MM.1S (cell line): ENCODE results near the gene GRIA4.

Source experiments
- DNase-seq: peaks from one replicate; pipeline ENCODE4 v3.0.0-alpha.2; 2015
- H2AFZ ChIP-seq: fragments of 300-600 bp; sonication (generic); 2 replicates; pipeline ENCODE4 v1.6.0; 2016; ENCODE audit warnings: antibody characterized with exemption, low read length
- H3F3A ChIP-seq: fragments of 300-600 bp; sonication (generic); 2 replicates; pipeline ENCODE4 v1.6.1; 2016; ENCODE audit warnings: mild to moderate bottlenecking, antibody characterized with exemption, low read length, moderate library complexity, mixed read lengths; ENCODE audit not compliant: insufficient read depth
- H3K27ac ChIP-seq: fragments of 300-600 bp; sonication (generic); 2 replicates; pipeline ENCODE4 v1.5.1; 2016; ENCODE audit warnings: mild to moderate bottlenecking, low read length
- H3K27me3 ChIP-seq: fragments of 300-600 bp; sonication (generic); replicated peaks from 2 replicates; pipeline ENCODE4 v1.6.0; 2016; ENCODE audit warnings: low read length; ENCODE audit not compliant: insufficient read depth
- H3K36me3 ChIP-seq: fragments of 300-600 bp; sonication (generic); replicated peaks from 2 replicates; pipeline ENCODE4 v1.6.1; 2016; ENCODE audit warnings: mild to moderate bottlenecking, low read length, mixed read lengths; ENCODE audit not compliant: insufficient read depth
- H3K4me1 ChIP-seq: fragments of 300-600 bp; sonication (generic); 2 replicates; pipeline ENCODE4 v1.6.1; 2016; ENCODE audit warnings: low read length, mixed read lengths
- H3K4me2 ChIP-seq: fragments of 300-600 bp; sonication (generic); 2 replicates; pipeline ENCODE4 v1.6.0; 2016; ENCODE audit warnings: low read depth, low read length
- H3K4me3 ChIP-seq: fragments of 300-600 bp; sonication (generic); 2 replicates; pipeline ENCODE4 v1.5.1; 2016; ENCODE audit warnings: low read length, mixed read lengths
- H3K79me2 ChIP-seq: fragments of 300-600 bp; sonication (generic); 2 replicates; pipeline ENCODE4 v1.6.1; 2016; ENCODE audit warnings: mixed run types, low read length, mixed read lengths
- H3K9ac ChIP-seq: fragments of 300-600 bp; sonication (generic); 2 replicates; pipeline ENCODE4 v1.6.1; 2016; ENCODE audit warnings: low read length, mixed read lengths
- H3K9me2 ChIP-seq: fragments of 300-600 bp; sonication (generic); replicated peaks from 2 replicates; pipeline ENCODE4 v1.6.1; 2016; ENCODE audit warnings: mild to moderate bottlenecking, low read length, mixed read lengths; ENCODE audit not compliant: insufficient read depth
- H3K9me3 ChIP-seq: fragments of 300-600 bp; sonication (generic); replicated peaks from 2 replicates; pipeline ENCODE4 v1.6.1; 2016; ENCODE audit warnings: mild to moderate bottlenecking, low read length, mixed read lengths; ENCODE audit not compliant: insufficient read depth
- H4K20me1 ChIP-seq: fragments of 300-600 bp; sonication (generic); 2 replicates; pipeline ENCODE4 v1.6.1; 2016; ENCODE audit warnings: mild to moderate bottlenecking, low read length, moderate library complexity, mixed read lengths; ENCODE audit not compliant: insufficient read depth
- EZH2 ChIP-seq: fragments of 300-600 bp; sonication (generic); optimal IDR thresholded peaks from 2 replicates; pipeline ENCODE3; 2017; ENCODE audit warnings: low read depth, mild to moderate bottlenecking, antibody characterized with exemption, low read length, mixed read lengths
- EZH2phosphoT487 ChIP-seq: fragments of 300-600 bp; sonication (generic); IDR thresholded peaks from 2 replicates; pipeline ENCODE4 v1.6.1; 2018; ENCODE audit warnings: antibody characterized with exemption, low read length
- TF ChIP-seq, protein P1 (sequence below): fragments of 300-600 bp; sonication (generic); IDR thresholded peaks from 2 replicates; pipeline ENCODE4 v1.5.1; 2016; ENCODE audit warnings: antibody characterized with exemption, low read length, mixed read lengths

GRIA4 gene

DNA sequence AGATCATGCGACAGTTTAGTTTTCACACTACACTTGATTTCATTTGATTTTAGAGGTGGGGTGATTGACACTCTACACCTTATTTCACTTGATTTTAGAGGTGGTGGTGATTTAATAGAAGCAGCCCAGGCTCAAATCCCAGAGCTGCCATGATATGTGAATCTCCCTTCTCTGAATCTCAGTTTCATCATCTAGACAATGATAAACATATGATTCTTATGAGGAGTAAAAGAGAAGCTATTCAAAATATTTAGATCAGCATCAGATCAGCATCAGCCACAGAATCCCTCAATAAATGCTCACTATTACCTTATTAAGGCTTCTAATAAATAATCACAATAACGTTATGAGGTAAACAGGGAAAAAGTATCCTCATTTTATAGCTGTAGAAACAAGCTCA lies 313.4 kb downstream of the GRIA4 start:
- Histone ChIP-seq H3K9ac (no peak overlapping the region), H3K4me3 (no peak overlapping the region), H3K27ac (no peak overlapping the region), H3F3A (no peaks in the 10 kb centered on the region), H4K20me1 (no peaks in the 10 kb centered on the region), H3K9me2 (no peaks in the 10 kb centered on the region), H3K79me2 (no peaks in the 10 kb centered on the region), H3K27me3 (no peaks in the 10 kb centered on the region), H3K9me3 (no peaks in the 10 kb centered on the region), H3K4me1 (no peaks in the 10 kb centered on the region), H3K36me3 (no peaks in the 10 kb centered on the region), H2AFZ (no peak overlapping the region), H3K4me2 (no peak overlapping the region)
- TF ChIP-seq EZH2, result no peak
- TF ChIP-seq, protein P1, sequence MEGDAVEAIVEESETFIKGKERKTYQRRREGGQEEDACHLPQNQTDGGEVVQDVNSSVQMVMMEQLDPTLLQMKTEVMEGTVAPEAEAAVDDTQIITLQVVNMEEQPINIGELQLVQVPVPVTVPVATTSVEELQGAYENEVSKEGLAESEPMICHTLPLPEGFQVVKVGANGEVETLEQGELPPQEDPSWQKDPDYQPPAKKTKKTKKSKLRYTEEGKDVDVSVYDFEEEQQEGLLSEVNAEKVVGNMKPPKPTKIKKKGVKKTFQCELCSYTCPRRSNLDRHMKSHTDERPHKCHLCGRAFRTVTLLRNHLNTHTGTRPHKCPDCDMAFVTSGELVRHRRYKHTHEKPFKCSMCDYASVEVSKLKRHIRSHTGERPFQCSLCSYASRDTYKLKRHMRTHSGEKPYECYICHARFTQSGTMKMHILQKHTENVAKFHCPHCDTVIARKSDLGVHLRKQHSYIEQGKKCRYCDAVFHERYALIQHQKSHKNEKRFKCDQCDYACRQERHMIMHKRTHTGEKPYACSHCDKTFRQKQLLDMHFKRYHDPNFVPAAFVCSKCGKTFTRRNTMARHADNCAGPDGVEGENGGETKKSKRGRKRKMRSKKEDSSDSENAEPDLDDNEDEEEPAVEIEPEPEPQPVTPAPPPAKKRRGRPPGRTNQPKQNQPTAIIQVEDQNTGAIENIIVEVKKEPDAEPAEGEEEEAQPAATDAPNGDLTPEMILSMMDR, result no peak
- no peak for TF ChIP-seq EZH2phosphoT487
- DNase-seq, result no peak

DNA sequence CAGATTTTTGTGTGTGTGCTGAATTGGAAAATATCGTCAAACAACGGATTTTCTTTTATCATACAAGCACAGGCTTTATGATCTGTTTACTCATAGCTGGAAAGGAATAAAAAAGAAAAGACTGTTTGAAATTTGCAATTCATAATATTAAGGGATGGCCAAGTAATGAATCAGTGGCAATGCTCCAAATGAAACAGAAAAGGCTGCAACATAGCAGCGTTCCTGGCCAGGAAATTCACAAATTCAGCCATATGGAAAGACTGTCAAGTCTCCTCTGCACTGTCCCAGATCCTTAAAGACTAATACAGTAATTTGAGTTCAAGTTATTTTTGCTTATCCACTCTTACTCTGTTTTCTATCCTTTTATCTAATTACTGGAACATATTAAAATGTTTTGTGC lies 313.9 kb downstream of the GRIA4 start:
- H3K36me3 ChIP-seq, result no peaks in the 10 kb centered on the region
- H3K4me3 ChIP-seq, result no peak overlapping the region
- TF ChIP-seq EZH2phosphoT487 (no peak), EZH2 (no peak)
- TF ChIP-seq, protein P1, result no peak
- no peaks in the 10 kb centered on the region for H3F3A ChIP-seq
- no peaks in the 10 kb centered on the region for H3K79me2 ChIP-seq
- DNase-seq, result no peak
- H4K20me1 ChIP-seq, result no peaks in the 10 kb centered on the region
- no peak overlapping the region for H2AFZ ChIP-seq
- H3K4me1 ChIP-seq, result no peaks in the 10 kb centered on the region
- no peaks in the 10 kb centered on the region for H3K27me3 ChIP-seq
- H3K9me3 ChIP-seq, result no peaks in the 10 kb centered on the region
- H3K9me2 ChIP-seq, result no peaks in the 10 kb centered on the region
- no peak overlapping the region for H3K4me2 ChIP-seq
- no peak overlapping the region for H3K9ac ChIP-seq
- no peak overlapping the region for H3K27ac ChIP-seq

DNA sequence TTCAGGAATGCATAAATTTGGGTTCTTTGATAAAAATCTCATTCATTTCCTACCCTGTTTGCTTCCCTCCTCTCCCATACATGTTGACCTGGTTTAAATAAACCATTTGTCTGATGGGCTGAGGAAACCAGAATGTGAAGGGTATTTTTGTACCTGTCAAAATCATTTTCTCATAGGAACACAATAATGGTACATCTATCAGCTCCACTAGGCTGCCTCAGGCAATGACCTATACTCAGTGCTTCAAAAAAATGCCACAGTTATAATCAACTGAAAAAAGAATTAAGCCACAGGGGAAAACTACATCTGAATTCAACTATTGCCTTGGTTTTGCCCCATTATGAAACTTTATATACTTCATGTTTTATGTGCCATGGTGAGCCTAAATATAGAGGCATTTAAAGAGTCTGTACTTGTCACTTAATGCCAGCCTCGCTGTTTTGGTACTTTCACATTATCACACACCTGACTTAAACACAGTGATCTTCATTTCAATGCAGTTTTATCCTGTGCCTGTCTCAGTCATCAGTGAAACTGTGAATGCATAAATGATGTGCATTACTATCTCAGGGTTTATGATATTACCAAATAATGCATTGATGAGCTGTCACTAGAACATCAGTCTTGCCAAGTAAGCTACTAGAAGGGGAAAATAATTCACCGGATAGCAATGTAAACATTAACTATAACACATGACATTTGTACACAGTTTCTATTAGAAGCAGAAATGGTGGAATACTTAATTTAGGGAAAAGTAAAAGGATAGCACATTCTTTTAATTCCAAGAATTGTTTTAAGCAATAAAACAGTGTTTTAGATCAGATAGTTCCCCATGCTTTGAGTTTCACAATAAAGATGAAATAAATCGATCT lies 319.4 kb downstream of the GRIA4 start:
- Histone ChIP-seq H3K4me3 (no peak overlapping the region), H2AFZ (no peak overlapping the region), H3K27ac (no peak overlapping the region), H3K4me2 (no peak overlapping the region), H3K79me2 (no peaks in the 10 kb centered on the region), H3K9me3 (no peaks in the 10 kb centered on the region), H3K27me3 (no peaks in the 10 kb centered on the region), H3K36me3 (no peaks in the 10 kb centered on the region), H4K20me1 (no peaks in the 10 kb centered on the region), H3F3A (no peaks in the 10 kb centered on the region), H3K9me2 (no peaks in the 10 kb centered on the region), H3K9ac (no peak overlapping the region), H3K4me1 (no peaks in the 10 kb centered on the region)
- DNase-seq, result peak; percentile 9
- no peak for TF ChIP-seq EZH2phosphoT487
- TF ChIP-seq EZH2, result no peak
- TF ChIP-seq, protein P1, result no peak
